Skeletal muscle satellite cell (primary cell): ENCODE data around the gene DNM1.

Experiments
- H3K27me3 ChIP-seq: 2 replicates; pipeline ENCODE4 v1.7.0; 2013; ENCODE audit warnings: low read length; ENCODE audit not compliant: control insufficient read depth, insufficient read depth
- H3K36me3 ChIP-seq: 2 replicates; pipeline ENCODE4 v1.7.0; 2013; ENCODE audit warnings: mild to moderate bottlenecking, control low read depth, low read length; ENCODE audit not compliant: insufficient read depth
- H3K4me1 ChIP-seq: 2 replicates; pipeline ENCODE4 v1.7.0; 2013; ENCODE audit warnings: low read length; ENCODE audit not compliant: control insufficient read depth, insufficient read depth
- H3K4me2 ChIP-seq: 2 replicates; pipeline ENCODE4 v1.7.0; 2013; ENCODE audit warnings: mild to moderate bottlenecking, low read length
- H3K4me3 ChIP-seq: 2 replicates; pipeline ENCODE4 v1.7.0; 2013; ENCODE audit warnings: low read length
- H3K9ac ChIP-seq: 2 replicates; pipeline ENCODE4 v1.7.0; 2013; ENCODE audit warnings: mild to moderate bottlenecking, low read depth, low read length, moderate library complexity
- H3K9me3 ChIP-seq: replicated peaks from 2 replicates; pipeline ENCODE4 v1.7.0; 2013; ENCODE audit warnings: mild to moderate bottlenecking, control low read depth, low read length

The DNM1 gene

GRCh38 chr9:128259156-128259555 is 56.0 kb downstream of the DNM1 start:
- no peaks in the 10 kb centered on the region for H3K4me1 ChIP-seq
- H3K9me3 ChIP-seq = no peaks in the 10 kb centered on the region
- H3K4me2 ChIP-seq = no peak overlapping the region
- H3K36me3 ChIP-seq = peaks cover 68% of the 10 kb centered on the region
- no peak overlapping the region for H3K9ac ChIP-seq
- no peaks in the 10 kb centered on the region for H3K27me3 ChIP-seq
- H3K4me3 ChIP-seq = no peak overlapping the region

GRCh38 chr9:128260340-128260739 is 57.2 kb downstream of the DNM1 start:
- H3K4me3 ChIP-seq = no peak overlapping the region
- no peak overlapping the region for H3K4me2 ChIP-seq
- H3K36me3 ChIP-seq = peaks cover 77% of the 10 kb centered on the region
- H3K9ac ChIP-seq = no peak overlapping the region
- H3K4me1 ChIP-seq = no peaks in the 10 kb centered on the region
- no peaks in the 10 kb centered on the region for H3K27me3 ChIP-seq
- no peaks in the 10 kb centered on the region for H3K9me3 ChIP-seq

GRCh38 chr9:128262687-128263086 is 59.5 kb downstream of the DNM1 start:
- no peak overlapping the region for H3K4me2 ChIP-seq
- H3K27me3 ChIP-seq = no peaks in the 10 kb centered on the region
- H3K9me3 ChIP-seq = no peaks in the 10 kb centered on the region
- no peak overlapping the region for H3K9ac ChIP-seq
- peaks cover 81% of the 10 kb centered on the region for H3K36me3 ChIP-seq
- H3K4me3 ChIP-seq = no peak overlapping the region
- H3K4me1 ChIP-seq = no peaks in the 10 kb centered on the region

GRCh38 chr9:128265348-128265847 is 62.2 kb downstream of the DNM1 start:
- Histone ChIP-seq H3K36me3 (peaks cover 81% of the 10 kb centered on the region), H3K27me3 (no peaks in the 10 kb centered on the region), H3K4me3 (no peak overlapping the region), H3K4me1 (no peaks in the 10 kb centered on the region), H3K9ac (no peak overlapping the region), H3K4me2 (no peak overlapping the region), H3K9me3 (no peaks in the 10 kb centered on the region)

GRCh38 chr9:128266868-128267590 is 63.9 kb downstream of the DNM1 start:
- Histone ChIP-seq H3K9ac (no peak overlapping the region), H3K4me1 (no peaks in the 10 kb centered on the region), H3K36me3 (peaks cover 79% of the 10 kb centered on the region), H3K4me2 (no peak overlapping the region), H3K4me3 (no peak overlapping the region), H3K27me3 (no peaks in the 10 kb centered on the region), H3K9me3 (no peaks in the 10 kb centered on the region)

- Histone ChIP-seq H3K9ac (no peak overlapping the region), H3K36me3 (peaks cover 67% of the 10 kb centered on the region), H3K4me3 (no peak overlapping the region)
Observed at GRCh38 chr9:128271112-128271511, 67.9 kb downstream of the DNM1 start.

GRCh38 chr9:128271512-128271911 is 68.3 kb downstream of the DNM1 start:
- Histone ChIP-seq H3K4me2 (no peak overlapping the region), H3K27me3 (no peaks in the 10 kb centered on the region), H3K9me3 (no peaks in the 10 kb centered on the region), H3K4me1 (peaks cover 10% of the 10 kb centered on the region), H3K9ac (no peak overlapping the region), H3K36me3 (peaks cover 63% of the 10 kb centered on the region), H3K4me3 (no peak overlapping the region)

More at GRCh38 chr9:128271112-128271511, 67.9 kb downstream of the DNM1 start:
- H3K27me3 ChIP-seq = no peaks in the 10 kb centered on the region
- H3K4me1 ChIP-seq = peaks cover 10% of the 10 kb centered on the region
- H3K9me3 ChIP-seq = no peaks in the 10 kb centered on the region
- H3K4me2 ChIP-seq = no peak overlapping the region

GRCh38 chr9:128274245-128274644 is 71.1 kb downstream of the DNM1 start:
- Histone ChIP-seq H3K4me3 (peak overlapping the region; percentile 85), H3K9ac (peak overlapping the region; percentile 99)

GRCh38 chr9:128275198-128276007 is 72.2 kb downstream of the DNM1 start, which contains the start of gene GOLGA2:
Gene GOLGA2 (minus strand): TSS chr9:128276007. CDS start chr9:128275976, 31 bp downstream.
- H3K9me3 ChIP-seq = no peaks in the 10 kb centered on the region
- H3K27me3 ChIP-seq = no peaks in the 10 kb centered on the region
- H3K36me3 ChIP-seq = peaks cover 28% of the 10 kb centered on the region
- peak within 1 kb of the TSS; percentile 98 for H3K4me2 ChIP-seq
- H3K4me3 ChIP-seq = peak within 1 kb of the TSS; percentile 90
- H3K9ac ChIP-seq = peak within 1 kb of the TSS; percentile 99
- peaks cover 18% of the 10 kb centered on the region for H3K4me1 ChIP-seq

More at GRCh38 chr9:128274245-128274644, 71.1 kb downstream of the DNM1 start:
- Histone ChIP-seq H3K27me3 (no peaks in the 10 kb centered on the region), H3K4me1 (peaks cover 18% of the 10 kb centered on the region), H3K36me3 (peaks cover 37% of the 10 kb centered on the region), H3K4me2 (peak overlapping the region; percentile 98), H3K9me3 (no peaks in the 10 kb centered on the region)

GRCh38 chr9:128276008-128276573 is 72.9 kb downstream of the DNM1 start, which contains the start of gene SWI5:
Gene SWI5 (plus strand): TSS chr9:128276276.
- Histone ChIP-seq H3K4me3 (peak within 1 kb of the TSS; percentile 90), H3K4me1 (peaks cover 18% of the 10 kb centered on the region), H3K36me3 (peaks cover 23% of the 10 kb centered on the region), H3K27me3 (no peaks in the 10 kb centered on the region), H3K4me2 (peak within 1 kb of the TSS; percentile 98), H3K9ac (peak within 1 kb of the TSS; percentile 99), H3K9me3 (no peaks in the 10 kb centered on the region)

GRCh38 chr9:128276574-128277270 is 73.5 kb downstream of the DNM1 start:
- Histone ChIP-seq H3K27me3 (no peaks in the 10 kb centered on the region), H3K9me3 (no peaks in the 10 kb centered on the region), H3K4me2 (peak overlapping the region; percentile 97), H3K4me3 (peak overlapping the region; percentile 90), H3K4me1 (peaks cover 18% of the 10 kb centered on the region), H3K36me3 (peaks cover 17% of the 10 kb centered on the region), H3K9ac (peak overlapping the region; percentile 93)
